ENCODE measurements around the gene TDP1. TPM values are rescaled to one million over a fixed set of nuclear protein-coding genes. Genes with fewer than 3 reads are reported as not detected.
A peak's percentile ranks its signal among the peaks of the same experiment; 100 is the strongest.

Gene TDP1
- total and polyA plus RNA-seq, 2 experiments from 2014 or later: 11.8 to 12.6 TPM

DNA sequence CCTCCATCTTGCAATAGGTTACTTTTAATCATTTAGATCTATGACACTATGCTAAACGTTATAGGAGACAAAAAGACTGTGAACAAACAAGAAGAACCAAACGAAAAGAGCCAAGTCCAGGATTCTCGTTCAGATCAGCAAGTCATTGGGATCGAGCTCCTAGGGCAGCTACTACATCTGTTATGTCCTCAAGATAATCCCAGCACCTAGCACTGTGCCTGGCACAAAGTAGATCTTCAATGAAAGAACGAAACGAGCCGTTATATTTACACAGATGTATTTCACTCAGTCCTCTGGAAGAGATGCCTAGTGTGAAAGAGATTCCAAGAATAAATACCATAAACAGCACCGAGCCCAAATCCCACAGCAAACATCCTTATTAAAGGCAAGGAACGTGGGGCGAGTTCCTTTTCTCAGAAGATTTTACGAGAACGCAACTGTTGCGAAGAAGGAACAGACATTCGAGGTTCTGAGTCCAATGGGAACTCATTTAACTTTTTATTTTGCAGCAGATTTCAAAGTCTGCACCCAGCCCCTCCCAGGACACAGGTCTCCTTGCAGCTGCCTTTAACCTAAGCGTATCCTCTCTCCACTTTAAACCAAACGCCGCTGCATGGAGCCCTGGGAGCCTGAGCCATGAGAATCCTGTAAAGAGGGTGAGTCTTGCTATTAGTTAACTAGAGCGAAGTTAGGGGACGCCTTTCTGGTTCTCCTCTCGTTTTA lies 544 bp upstream of the TDP1 start:
- WGBS, 2 experiments (ENCODE audit: low coverage in 1 of 2, low lambda C conversion rate in 2 of 2, missing lambda C conversion rate in 2 of 2): 0 to 2% methylated on average over 20 of the region's 20 CpGs
- Histone ChIP-seq H3K4me1 (ENCODE audit: insufficient read depth) (peaks cover 16% of the 10 kb centered on the region), H2AFZ (peak overlapping the region; percentile 98), H3K4me2 (ENCODE audit: unreplicated experiment) (peak overlapping the region; percentile 98), H3K4me3 (peak overlapping the region; percentile 90), H3K9me2 (ENCODE audit: insufficient read depth) (no peaks in the 10 kb centered on the region), H3K27me3 (replicated peaks; ENCODE audit: insufficient read depth) (no peaks in the 10 kb centered on the region), H3K9me3 (ENCODE audit: low read depth) (no peaks in the 10 kb centered on the region), H4K20me1 (ENCODE audit: insufficient read depth) (no peaks in the 10 kb centered on the region), H3K36me3 (ENCODE audit: low read depth) (0 out of 2 replicates have a peak, but pooled peaks cover 3% of the 10 kb centered on the region), H3K79me2 (ENCODE audit: insufficient read depth) (peaks cover 42% of the 10 kb centered on the region), H3K9ac (peak overlapping the region; percentile 97), H3F3A (ENCODE audit: insufficient read depth) (peaks cover 33% of the 10 kb centered on the region), H3K27ac (peak overlapping the region; percentile 96)
- TF ChIP-seq EZH2 (IDR thresholded peaks at IDR 0.05; ENCODE audit: insufficient read depth, poor library complexity, severe bottlenecking): no peak
- no peak for DNase-seq
- in situ Hi-C loops (cut with MboI): no loop called here

DNA sequence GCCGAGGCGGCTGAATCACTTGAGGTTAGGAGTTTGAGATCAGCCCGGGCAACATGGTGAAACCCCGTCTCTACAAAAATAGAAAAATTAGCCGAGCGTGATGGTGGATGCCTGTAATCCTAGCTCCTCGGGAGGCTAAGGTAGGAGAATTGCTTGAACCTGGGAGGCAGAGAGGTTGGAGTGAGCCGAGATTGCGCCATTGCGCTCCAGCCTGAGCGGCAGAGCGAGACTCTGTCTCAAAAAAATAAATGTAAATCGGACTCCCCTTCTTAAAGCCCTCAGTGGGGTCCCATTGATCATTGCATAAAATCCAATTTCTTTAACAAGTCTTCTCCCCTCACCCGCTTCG lies 908 bp downstream of the TDP1 start:
- peaks cover 16% of the 10 kb centered on the region for H3K4me1 ChIP-seq (ENCODE audit: insufficient read depth)
- peak overlapping the region; percentile 98 for H3K4me2 ChIP-seq (ENCODE audit: unreplicated experiment)
- peaks cover 52% of the 10 kb centered on the region for H3K79me2 ChIP-seq (ENCODE audit: insufficient read depth)
- 0 out of 2 replicates have a peak, but pooled peaks cover 3% of the 10 kb centered on the region for H3K36me3 ChIP-seq (ENCODE audit: low read depth)
- H3K4me3 ChIP-seq: peak overlapping the region; percentile 90
- no peak for TF ChIP-seq EZH2phosphoT487 (IDR thresholded peaks at IDR 0.05; ENCODE audit: insufficient read depth, low read depth)
- TF ChIP-seq EZH2 (IDR thresholded peaks at IDR 0.05; ENCODE audit: insufficient read depth, poor library complexity, severe bottlenecking): no peak
- no peak for DNase-seq
- in situ Hi-C loops (cut with MboI): no loop called here
- no peaks in the 10 kb centered on the region for H4K20me1 ChIP-seq (ENCODE audit: insufficient read depth)
- H3K27ac ChIP-seq: peak overlapping the region; percentile 96
- H3K9me3 ChIP-seq (ENCODE audit: low read depth): no peaks in the 10 kb centered on the region
- 19 to 22% methylated on average over 15 of the region's 15 CpGs for WGBS, 2 experiments (ENCODE audit: low coverage in 1 of 2, low lambda C conversion rate in 2 of 2, missing lambda C conversion rate in 2 of 2)
- peak overlapping the region; percentile 97 for H3K9ac ChIP-seq
- peaks cover 33% of the 10 kb centered on the region for H3F3A ChIP-seq (ENCODE audit: insufficient read depth)
- no peaks in the 10 kb centered on the region for H3K27me3 ChIP-seq (replicated peaks; ENCODE audit: insufficient read depth)
- H2AFZ ChIP-seq: peak overlapping the region; percentile 98
- H3K9me2 ChIP-seq (ENCODE audit: insufficient read depth): no peaks in the 10 kb centered on the region

DNA sequence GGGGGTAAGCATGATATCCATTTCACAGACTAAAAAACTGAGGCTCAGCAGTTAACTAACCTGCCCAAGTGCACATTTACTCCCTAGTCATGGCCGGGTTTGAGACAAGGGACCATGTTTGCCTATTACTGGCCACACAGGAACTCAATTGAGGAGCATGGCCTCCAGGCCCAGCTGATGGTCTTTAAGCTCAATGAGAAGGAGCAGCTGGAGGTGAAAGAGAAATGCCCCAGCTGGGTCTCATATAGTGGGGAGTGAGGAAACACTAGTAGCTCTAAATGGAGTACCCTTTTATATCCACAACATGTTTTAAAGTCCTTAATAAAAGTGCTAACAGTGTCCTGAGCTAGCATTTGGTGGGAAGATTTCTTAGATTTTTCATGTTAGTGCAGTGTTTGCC lies 1.6 kb downstream of the TDP1 start:
- WGBS, 2 experiments (ENCODE audit: low coverage in 1 of 2, low lambda C conversion rate in 2 of 2, missing lambda C conversion rate in 2 of 2): 92 to 100% methylated on average over 1 of the region's 1 CpG
- in situ Hi-C loops (cut with MboI): no loop called here

DNA sequence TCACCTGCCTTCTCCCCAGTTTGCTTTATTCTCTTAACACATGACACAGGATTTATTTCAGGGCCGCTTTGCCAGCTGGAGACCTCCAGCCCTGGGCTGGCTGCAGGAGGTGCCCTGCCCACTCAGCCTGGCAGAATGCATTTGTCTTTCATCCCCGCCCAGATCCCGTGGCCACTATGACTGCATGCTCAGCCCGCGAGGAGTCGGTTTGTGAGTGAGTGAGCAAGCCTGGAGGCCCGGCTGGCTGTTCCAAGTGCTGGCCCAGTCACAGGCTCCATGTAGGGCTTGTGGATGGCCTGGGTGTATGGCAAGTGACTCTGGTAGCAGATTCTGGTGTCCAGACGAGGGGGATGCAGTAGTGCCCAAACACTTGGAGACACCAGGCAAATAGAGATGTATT lies 2.1 kb downstream of the TDP1 start:
- TF ChIP-seq EZH2 (IDR thresholded peaks at IDR 0.05; ENCODE audit: insufficient read depth, poor library complexity, severe bottlenecking) (no peak), EZH2phosphoT487 (IDR thresholded peaks at IDR 0.05; ENCODE audit: insufficient read depth, low read depth) (no peak)
- in situ Hi-C loops (cut with MboI): no loop called here
- Histone ChIP-seq H3K27me3 (replicated peaks; ENCODE audit: insufficient read depth) (no peaks in the 10 kb centered on the region), H3F3A (ENCODE audit: insufficient read depth) (peaks cover 33% of the 10 kb centered on the region), H3K36me3 (ENCODE audit: low read depth) (no peaks in the 10 kb centered on the region), H3K4me1 (ENCODE audit: insufficient read depth) (peaks cover 16% of the 10 kb centered on the region), H3K27ac (no peak overlapping the region), H3K9me3 (ENCODE audit: low read depth) (no peaks in the 10 kb centered on the region), H3K4me3 (no peak overlapping the region), H3K79me2 (ENCODE audit: insufficient read depth) (peaks cover 64% of the 10 kb centered on the region), H4K20me1 (ENCODE audit: insufficient read depth) (no peaks in the 10 kb centered on the region), H3K4me2 (ENCODE audit: unreplicated experiment) (no peak overlapping the region), H3K9me2 (ENCODE audit: insufficient read depth) (no peaks in the 10 kb centered on the region), H2AFZ (no peak overlapping the region), H3K9ac (no peak overlapping the region)
- DNase-seq: peak; percentile 9
- 90 to 94% methylated on average over 7 to 8 of the region's 8 CpGs for WGBS, 2 experiments (ENCODE audit: low coverage in 1 of 2, low lambda C conversion rate in 2 of 2, missing lambda C conversion rate in 2 of 2)

More for the DNA sequence above, 1.6 kb downstream of the TDP1 start:
- TF ChIP-seq EZH2 (IDR thresholded peaks at IDR 0.05; ENCODE audit: insufficient read depth, poor library complexity, severe bottlenecking): no peak
- no peak for TF ChIP-seq EZH2phosphoT487 (IDR thresholded peaks at IDR 0.05; ENCODE audit: insufficient read depth, low read depth)
- Histone ChIP-seq H3K9me2 (ENCODE audit: insufficient read depth) (no peaks in the 10 kb centered on the region), H3K27me3 (replicated peaks; ENCODE audit: insufficient read depth) (no peaks in the 10 kb centered on the region), H3K9me3 (ENCODE audit: low read depth) (no peaks in the 10 kb centered on the region), H2AFZ (no peak overlapping the region), H3K27ac (0 out of 2 replicates have a peak overlapping the region, but pooled peaks have one; percentile 96), H3K79me2 (ENCODE audit: insufficient read depth) (peaks cover 59% of the 10 kb centered on the region), H3K4me2 (ENCODE audit: unreplicated experiment) (peak overlapping the region; percentile 98), H3K4me3 (peak overlapping the region; percentile 90), H3K9ac (no peak overlapping the region), H3K4me1 (ENCODE audit: insufficient read depth) (peaks cover 16% of the 10 kb centered on the region), H4K20me1 (ENCODE audit: insufficient read depth) (no peaks in the 10 kb centered on the region), H3F3A (ENCODE audit: insufficient read depth) (peaks cover 33% of the 10 kb centered on the region), H3K36me3 (ENCODE audit: low read depth) (no peaks in the 10 kb centered on the region)
- no peak for DNase-seq
